Cerebellar cortex (tissue), 1 donor: ENCODE data around the gene ABHD12B.
"Not testable (repeated sequence)": the region's sequence is repeated elsewhere in the genome, so short reads cannot be mapped to it uniquely, and the experiment has no call there.

ENCODE experiments used
- DNase-seq: peaks from one replicate; pipeline ENCODE4 v3.0.0-alpha.2; 2015; ENCODE audit warnings: low spot score

Gene ABHD12B

DNA sequence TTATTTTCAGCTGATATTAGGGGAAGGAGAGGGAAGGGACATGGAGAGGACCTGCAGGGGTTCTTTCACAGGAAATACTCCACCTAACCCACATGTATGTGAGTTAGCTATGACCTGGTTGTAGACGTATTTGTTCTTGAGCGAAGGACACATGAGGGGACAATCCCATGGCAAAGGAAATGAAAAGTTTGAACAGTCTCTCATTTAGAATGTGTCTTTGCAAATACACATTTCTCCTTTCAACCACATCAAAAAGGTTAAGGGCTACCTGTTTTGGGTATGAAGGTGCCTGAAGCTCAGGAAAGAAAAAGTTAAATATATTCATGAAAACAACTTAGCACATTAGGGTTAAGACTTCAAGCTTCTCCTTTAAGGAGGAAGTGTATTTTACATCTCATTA is 65.0 kb downstream of the ABHD12B start:
- DNase-seq = no peak

DNA sequence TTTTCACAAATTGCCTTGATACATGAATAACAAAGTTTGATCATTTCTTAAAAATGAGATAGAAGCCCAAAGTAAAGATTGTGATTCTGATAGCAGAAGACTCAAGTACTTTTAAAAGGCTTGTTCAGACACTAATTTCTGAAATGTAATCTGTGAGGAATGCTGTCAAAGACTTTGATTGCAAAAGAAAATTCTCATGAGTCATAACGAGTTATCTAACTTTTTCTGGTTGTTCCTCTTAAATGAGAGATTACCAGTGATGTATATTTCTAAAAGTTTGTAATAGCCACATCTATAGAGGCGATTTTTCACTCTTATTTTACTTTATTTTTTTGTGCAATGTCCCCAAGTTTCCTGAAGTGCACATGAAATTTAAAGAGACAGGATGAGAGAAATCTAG is 65.5 kb downstream of the ABHD12B start:
- no peak for DNase-seq

DNA sequence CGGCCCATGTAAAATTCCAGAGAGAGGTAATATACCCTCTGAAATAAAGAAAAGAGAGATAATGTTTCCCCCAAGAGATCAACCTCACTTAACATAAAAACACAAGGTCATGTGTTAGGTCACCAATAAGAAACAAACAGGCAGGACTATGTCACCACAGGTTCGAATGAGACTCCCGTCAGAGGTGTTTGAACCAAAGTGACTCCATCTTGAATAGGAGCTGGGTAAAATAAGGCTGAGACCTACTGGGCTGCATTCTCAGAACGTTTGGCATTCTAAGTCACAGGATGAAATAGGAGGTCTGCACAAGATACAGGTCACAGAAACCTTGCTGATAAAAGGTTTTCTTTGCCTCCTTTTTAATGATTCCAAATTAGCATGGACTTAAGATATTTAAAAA is 65.9 kb downstream of the ABHD12B start:
- no peak for DNase-seq

DNA sequence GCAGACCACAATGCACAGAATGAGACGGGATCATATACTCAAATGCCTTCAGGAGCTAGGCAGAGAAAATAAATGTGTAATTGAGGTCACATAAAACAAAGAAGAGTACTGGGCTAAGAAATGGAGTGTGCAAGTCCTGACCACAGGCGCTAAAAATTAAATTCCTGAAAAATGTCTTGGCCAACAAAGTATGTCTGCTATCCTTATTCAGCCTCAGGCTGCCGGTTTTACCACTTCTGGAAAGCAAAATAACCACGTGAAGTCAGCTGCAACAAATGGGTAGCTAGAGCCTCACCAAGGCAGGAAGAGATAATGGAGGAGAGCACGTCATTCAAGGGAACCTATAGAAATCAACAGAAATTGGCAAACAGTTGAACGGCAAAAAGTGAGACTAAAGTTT is 69.3 kb downstream of the ABHD12B start:
- DNase-seq = no peak

DNA sequence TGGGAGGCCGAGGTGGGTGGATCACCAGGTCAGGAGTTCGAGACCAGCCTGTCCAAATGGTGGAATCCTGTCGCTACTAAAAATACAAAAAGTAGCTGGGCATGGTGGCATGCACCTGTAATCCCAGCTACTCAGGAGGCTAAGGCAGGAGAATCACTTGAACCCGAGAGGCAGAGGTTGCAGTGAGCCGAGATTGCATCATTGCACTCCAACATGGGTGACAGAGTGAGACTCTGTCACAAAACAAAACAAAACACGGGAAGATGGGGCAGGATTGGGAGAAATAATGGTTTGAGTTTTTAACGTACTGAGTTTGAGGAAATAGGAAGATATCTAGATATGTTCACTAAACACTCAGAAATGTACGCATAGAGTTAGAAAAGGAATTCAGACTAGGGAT is 69.8 kb downstream of the ABHD12B start:
- not testable (repeated sequence) for DNase-seq

DNA sequence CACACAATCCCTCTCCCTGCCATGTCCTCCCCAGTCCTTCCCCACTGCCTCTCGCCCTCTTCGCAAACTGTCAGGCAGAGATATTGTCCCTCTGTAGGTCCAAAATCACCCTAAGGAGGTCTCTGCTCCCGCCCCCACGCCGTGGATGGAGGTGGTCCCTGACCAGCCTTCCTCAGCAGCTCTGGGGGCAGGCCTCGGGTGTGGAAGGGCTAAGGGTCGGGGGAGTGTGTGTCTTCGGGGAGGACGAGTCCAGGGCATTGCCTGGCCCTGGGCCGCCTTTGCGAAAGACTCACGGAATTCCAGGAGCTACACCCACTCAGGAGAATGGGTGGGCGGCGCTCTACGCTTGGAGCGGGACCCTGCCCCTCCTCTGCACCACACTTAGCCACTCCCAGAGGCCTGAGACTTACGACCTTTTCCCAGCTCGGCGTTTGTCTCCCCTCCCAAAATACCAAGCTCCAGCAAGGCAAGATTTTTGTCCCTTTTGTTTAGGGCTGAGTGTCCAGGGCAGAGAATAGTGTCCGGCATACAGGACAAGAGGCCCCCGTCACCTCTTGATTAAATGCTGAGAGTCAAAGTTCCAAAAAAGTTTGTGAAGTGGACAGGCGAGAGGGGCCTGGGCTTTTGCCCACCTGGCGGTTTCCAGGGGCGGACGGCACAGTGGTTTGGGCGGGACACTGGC is 71.5 kb downstream of the ABHD12B start:
- DNase-seq = no peak

DNA sequence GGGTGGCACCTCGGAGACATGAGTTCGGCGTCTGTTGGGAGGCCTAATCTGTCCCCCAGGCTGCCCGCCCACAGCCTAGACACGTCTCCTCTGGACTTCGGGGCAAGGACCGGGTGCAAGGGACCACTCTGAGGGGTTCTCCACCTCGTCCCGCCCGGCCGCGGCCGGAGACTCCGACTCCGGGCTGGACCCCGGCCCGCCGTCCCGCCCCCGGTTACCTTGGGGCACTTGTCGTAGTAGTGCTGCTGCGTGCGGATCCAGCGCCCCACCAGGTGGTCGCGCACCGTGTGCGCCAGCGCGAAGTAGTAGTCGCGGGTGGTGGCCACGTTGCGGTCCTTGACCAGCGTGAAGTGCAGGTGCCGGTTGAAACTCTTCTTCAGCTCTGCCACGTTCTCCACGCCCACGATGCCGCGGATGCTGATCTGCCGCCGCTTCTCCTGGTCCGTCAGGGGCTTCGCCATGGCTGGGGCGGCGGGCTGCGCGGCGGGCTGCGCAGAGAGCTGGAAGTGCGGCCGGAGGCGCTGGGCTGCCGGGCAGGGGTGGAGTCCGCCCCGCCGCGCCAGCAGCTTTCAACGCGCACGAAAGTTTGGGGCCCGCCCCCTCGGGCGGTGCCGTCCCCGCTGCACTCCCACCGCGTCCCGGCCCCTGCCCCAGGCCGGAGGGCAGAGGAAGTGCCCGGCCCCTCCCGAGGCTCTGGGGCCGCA is 72.2 kb downstream of the ABHD12B start, which contains the start of gene PYGL:
PYGL (minus strand) TSS at position 541 of the 704 bp plus-strand sequence; CDS start at position 461, 80 bp downstream.
- DNase-seq = no peak

DNA sequence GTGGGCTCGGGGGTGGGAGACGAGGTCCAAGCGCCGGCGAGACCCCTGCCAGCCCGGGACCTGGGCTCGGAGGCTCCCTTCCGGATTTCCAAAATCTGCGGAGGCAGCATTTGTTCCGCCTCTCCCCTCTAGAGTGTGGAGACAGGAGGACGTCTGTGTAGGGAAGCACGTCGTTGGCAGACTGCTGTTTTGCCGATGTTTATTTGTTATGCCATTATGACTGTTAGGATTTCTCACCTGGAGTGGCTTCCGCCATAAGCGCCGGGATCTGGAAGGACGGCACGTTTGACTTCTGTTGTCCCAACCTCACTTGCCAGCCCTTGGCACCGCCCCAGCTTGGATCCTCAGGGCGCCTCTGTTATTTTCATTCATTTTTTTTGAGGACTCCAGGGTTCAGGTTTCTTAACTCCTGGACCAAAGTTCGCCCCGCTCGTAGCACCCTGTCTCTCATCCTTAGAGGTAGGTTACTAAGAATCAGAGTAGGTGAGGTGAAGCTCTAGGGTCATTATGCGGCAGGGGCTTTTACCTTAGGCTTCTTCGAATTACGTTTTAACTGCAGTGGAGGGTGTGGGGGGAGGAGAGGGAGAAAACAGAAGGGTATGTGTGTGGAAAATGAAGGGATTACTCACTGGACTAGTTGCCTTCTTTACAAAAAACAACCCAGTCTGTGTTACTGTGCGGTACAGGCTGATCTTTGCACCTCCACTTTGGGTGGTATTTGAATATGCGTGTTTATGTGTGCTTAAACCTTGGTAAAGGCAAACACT is 73.0 kb downstream of the ABHD12B start:
- DNase-seq = peak; percentile 29

DNA sequence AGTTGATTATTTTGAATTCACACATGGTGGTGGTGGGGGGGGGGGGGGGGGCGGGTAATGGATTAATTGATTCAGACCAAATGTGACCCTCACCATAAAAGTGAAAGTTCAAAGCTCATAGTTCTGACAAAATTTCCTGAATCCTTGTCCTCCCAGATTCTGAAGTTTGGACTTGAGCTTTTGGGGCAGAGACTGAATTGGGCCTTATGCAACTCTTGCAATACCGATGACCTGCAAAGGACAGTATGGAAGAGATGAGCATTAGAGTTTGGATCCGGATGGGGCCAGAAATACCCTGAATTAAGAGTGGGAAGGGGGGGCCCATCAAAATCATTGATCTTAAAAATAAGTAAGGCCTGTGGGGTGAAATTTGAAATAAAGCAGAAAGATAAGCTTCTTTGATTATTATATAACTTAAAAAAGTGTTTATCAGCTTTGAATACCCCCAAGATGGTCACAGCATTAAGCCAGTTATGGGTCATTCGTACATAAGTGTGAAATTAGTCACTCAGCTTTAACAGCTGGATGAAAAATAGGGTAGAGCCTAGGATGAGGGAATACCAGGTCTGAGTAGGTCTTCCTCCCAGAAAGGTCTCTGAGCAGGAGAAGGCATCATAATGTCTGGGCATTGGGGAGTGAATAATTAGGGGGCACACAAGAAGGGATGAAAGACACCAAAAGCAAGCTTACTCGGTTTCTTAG is 74.5 kb downstream of the ABHD12B start:
- no peak for DNase-seq

DNA sequence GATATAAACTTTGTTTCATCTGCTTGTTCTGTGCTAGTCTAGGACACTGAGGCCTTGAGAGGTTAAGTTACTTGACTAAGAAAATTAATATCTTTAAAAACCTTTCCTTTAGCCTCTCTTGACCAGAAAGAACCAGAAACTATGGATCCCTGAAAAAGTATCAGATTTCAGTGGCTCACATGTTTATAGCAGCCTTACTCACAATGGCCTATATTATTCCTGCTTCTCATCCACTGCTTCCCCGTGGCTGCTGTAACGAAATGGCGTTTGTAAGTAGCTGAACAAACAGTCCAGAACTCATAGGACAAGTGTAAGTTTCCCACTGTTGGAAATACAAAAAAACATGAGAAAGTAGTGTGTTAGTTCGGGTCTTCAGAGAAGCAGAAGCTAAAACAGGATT is 75.6 kb downstream of the ABHD12B start:
- DNase-seq = no peak

DNA sequence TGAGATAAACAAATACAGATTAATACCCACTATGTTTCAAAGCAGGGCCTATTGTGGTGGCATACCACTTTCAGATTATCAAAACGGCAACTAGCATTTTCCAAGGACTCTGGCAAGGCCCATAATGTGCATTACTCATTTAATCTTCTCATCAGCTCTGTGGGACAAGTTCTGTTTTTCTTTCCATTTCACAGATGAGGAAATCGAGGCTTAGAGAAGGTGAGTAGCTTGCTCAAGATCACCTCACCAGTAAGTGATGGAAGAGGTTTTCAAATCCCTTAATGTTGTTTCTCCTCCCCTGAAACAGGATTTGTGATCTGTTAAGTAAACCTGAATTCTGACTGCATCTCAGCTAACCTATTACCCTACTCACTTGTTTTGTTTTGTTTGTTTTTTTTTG is 76.4 kb downstream of the ABHD12B start:
- DNase-seq = no peak

DNA sequence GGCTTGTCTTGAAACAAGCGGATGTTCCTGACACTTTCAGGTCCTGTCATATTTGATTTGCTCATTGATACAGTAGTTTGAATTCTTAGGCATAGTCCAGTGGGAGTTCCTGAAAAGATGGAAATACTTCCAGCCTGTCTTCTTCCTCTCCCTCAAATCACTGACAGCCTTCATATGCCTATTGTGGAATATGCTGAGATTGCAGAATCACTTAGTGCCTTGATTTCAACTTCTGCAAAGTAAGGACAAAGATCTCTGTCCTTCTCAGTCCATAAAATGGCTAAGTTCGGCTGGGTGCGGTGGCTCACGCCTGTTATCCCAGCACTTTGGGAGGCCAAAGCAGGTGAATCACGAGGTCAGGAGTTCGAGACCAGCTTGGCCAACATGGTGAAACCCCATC is 79.2 kb downstream of the ABHD12B start:
- no peak for DNase-seq

DNA sequence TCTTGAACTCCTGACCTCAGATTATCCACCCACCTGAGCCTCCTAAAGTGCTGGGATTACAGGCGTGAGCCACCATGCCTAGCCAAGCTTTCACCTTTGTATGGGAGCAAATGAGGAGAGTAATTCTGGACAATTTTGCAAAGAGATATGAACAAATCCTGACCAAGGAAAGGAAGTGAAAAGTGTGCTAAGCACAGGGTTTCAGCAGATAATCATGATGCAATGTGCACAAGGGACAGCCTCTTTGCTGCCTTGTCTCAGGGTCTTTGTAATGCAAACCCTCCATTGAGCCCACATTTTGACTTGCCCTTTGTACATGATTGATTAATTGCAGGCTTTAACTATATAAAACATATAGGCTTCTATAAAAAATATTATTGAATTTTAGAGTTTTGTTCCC is 81.6 kb downstream of the ABHD12B start:
- no peak for DNase-seq
